Esophagus squamous epithelium (tissue), 4 donors: Measurements from ENCODE around the gene PRPF31.

Experiments used
- CTCF ChIP-seq, 6 experiments: fragments of 450-650 bp in 4 of 6; fragments of 200-600 bp in 2 of 6; sonication (generic) in 2 of 6; IDR thresholded peaks; one replicate each; pipeline ENCODE4 v1.5.1; 2016 to 2019; ENCODE audit warnings: antibody characterized with exemption in 6 of 6, mild to moderate bottlenecking in 4 of 6, moderate library complexity in 4 of 6
- POLR2A ChIP-seq, 4 donors: fragments of 450-650 bp; IDR thresholded peaks; one replicate each; pipeline ENCODE4 v1.6.1; 2017; ENCODE audit warnings: antibody characterized with exemption in 4 of 4, mild to moderate bottlenecking in 4 of 4, moderate library complexity in 3 of 4

DNA sequence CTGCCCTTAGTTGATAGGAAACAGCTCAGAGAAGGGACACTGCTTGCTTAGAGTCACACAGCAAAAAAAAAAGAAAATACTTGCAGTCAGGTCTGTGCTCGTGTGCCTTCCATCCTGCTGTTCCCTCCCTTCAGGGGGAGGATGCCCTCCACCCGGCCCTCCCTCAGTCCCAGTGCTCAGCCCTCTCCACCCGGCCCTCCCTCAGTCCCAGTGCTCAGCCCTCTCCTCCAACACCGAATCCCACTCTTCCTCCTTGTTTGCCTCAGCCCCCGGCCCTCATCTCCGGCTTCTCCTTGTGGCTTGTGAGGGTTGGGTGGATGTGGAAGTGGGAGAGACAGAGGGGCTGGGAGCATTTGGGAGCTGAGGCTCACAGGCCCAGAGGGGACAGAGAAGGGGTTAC lies 5.9 kb upstream of the PRPF31 start:
- TF ChIP-seq CTCF (IDR thresholded peaks at IDR 0.05) = no peak
- no peak for TF ChIP-seq POLR2A (IDR thresholded peaks at IDR 0.05)
